HepG2 (cell line): ENCODE results near the gene TRIM66. TPM values are rescaled to one million over a fixed set of nuclear protein-coding genes. Genes with fewer than 3 reads are reported as not detected.

ENCODE experiments used
- ATAC-seq: fragments of 200-7000 bp; cut with Tn5 transposase; 3 replicates; pipeline ENCODE4 v1.9.1; 2020; ENCODE audit warnings: mild to moderate bottlenecking, moderate library complexity
- BruUV-seq: library from RNA; stranded (reverse); fragments of 400-500 nt; replicated peaks from 2 replicates; lab custom pipeline; 2021; lab: Mats Ljungman, UMichigan
- CTCF ChIA-PET: fragments of 300-600 bp; formaldehyde crosslinking; extraction: SDS; loops from one replicate; lab custom pipeline; 2021; ENCODE audit warnings: low total read pairs, inconsistent platforms, low intra/inter-chr PET ratio; lab: Yijun Ruan, JAX
- POLR2A ChIA-PET: fragments of 350-600 bp; sonication (Branson Sonifier 250); formaldehyde crosslinking; loops from one replicate; lab custom pipeline; 2020; ENCODE audit warnings: antibody characterized with exemption, inconsistent platforms; lab: Yijun Ruan, JAX
- DNase-seq: peaks from one replicate; pipeline ENCODE4 v3.0.0-alpha.2; 2015; ENCODE audit warnings: low spot score
- FAIRE-seq: peaks from 3 replicates; lab custom pipeline; 2011; peaks lifted over from hg19 to GRCh38; lab: Jason Lieb, UNC
- H2AFZ ChIP-seq: one replicate; pipeline ENCODE4 v1.6.1; 2011; ENCODE audit warnings: low read length, inconsistent platforms
- H3K27ac ChIP-seq: fragments of 300-600 bp; 3 replicates; pipeline ENCODE4 v1.8.0; 2011; ENCODE audit warnings: mixed run types, mild to moderate bottlenecking, mixed read lengths, low read length, inconsistent platforms; ENCODE audit not compliant: insufficient read depth; ENCODE audit errors: extremely low read length
- H3K27me3 ChIP-seq, 2 experiments: fragments of 200-600 bp in 1 of 2; 2 replicates in 1 of 2; 3 replicates in 1 of 2; pipeline versions ENCODE4 v1.6.0 to v1.8.0; 2011; ENCODE audit warnings: low read length in 2 of 2, mild to moderate bottlenecking in 2 of 2, moderate library complexity in 2 of 2, inconsistent platforms in 1 of 2; ENCODE audit not compliant: insufficient read depth in 2 of 2, control insufficient read depth in 1 of 2
- H3K36me3 ChIP-seq, 2 experiments: fragments of 200-600 bp in 1 of 2; replicated peaks in 1 of 2; 2 replicates in 1 of 2; 3 replicates in 1 of 2; pipeline versions ENCODE4 v1.5.1 to v1.8.0; 2011; ENCODE audit warnings: low read length in 2 of 2, inconsistent platforms in 1 of 2; ENCODE audit not compliant: insufficient read depth in 2 of 2, control insufficient read depth in 1 of 2
- H3K4me1 ChIP-seq: 2 replicates; pipeline ENCODE4 v1.5.1; 2012; ENCODE audit warnings: low read length, inconsistent platforms; ENCODE audit not compliant: insufficient read depth
- H3K4me2 ChIP-seq: 2 replicates; pipeline ENCODE4 v1.6.0; 2011; ENCODE audit warnings: low read depth, low read length, inconsistent platforms
- H3K4me3 ChIP-seq, 3 experiments: fragments of 200-600 bp in 1 of 3; sonication (generic), shearing (Covaris generic) in 1 of 3; replicated peaks in 1 of 3; 2 replicates each; pipeline ENCODE4 v1.5.1; 2011 to 2016; ENCODE audit warnings: low read length in 3 of 3, inconsistent platforms in 2 of 3, low read depth in 2 of 3, mild to moderate bottlenecking in 2 of 3, control low read depth in 1 of 3, mixed read lengths in 1 of 3; ENCODE audit not compliant: insufficient read depth in 1 of 3
- H3K79me2 ChIP-seq: one replicate; pipeline ENCODE4 v1.6.1; 2011; ENCODE audit warnings: low read length, inconsistent platforms; ENCODE audit not compliant: insufficient read depth
- H3K9ac ChIP-seq: 2 replicates; pipeline ENCODE4 v1.6.0; 2011; ENCODE audit warnings: mild to moderate bottlenecking, low read depth, low read length, inconsistent platforms; ENCODE audit not compliant: insufficient read depth
- H3K9me3 ChIP-seq: 2 replicates; pipeline ENCODE4 v1.5.1; 2012; ENCODE audit warnings: mild to moderate bottlenecking, low read length
- H4K20me1 ChIP-seq: 2 replicates; pipeline ENCODE4 v1.6.0; 2011; ENCODE audit warnings: inconsistent platforms, mild to moderate bottlenecking, low read length, moderate library complexity; ENCODE audit not compliant: insufficient read depth
- MED1 ChIP-seq: sonication (generic); formaldehyde crosslinking; IDR thresholded peaks from 2 replicates; pipeline ENCODE4 v1.4.0; 2020; ENCODE audit warnings: missing genetic modification reagents
- MIER3 ChIP-seq: IDR thresholded peaks from 2 replicates; pipeline ENCODE4 v1.6.1; 2016; ENCODE audit warnings: missing compliant biosample characterization, borderline replicate concordance
- PITX1 ChIP-seq: sonication (generic); formaldehyde crosslinking; IDR thresholded peaks from 2 replicates; pipeline ENCODE4 v1.5.1; 2020; ENCODE audit warnings: mild to moderate bottlenecking, missing genetic modification reagents
- ZNF333 ChIP-seq: sonication (generic); formaldehyde crosslinking; IDR thresholded peaks from 2 replicates; pipeline ENCODE4 v1.4.0; 2020; ENCODE audit warnings: mild to moderate bottlenecking, missing genetic modification reagents, borderline replicate concordance
- ZNF598 ChIP-seq: sonication (generic); formaldehyde crosslinking; IDR thresholded peaks from 2 replicates; pipeline ENCODE4 v1.5.1; 2020; ENCODE audit warnings: mild to moderate bottlenecking, missing genetic modification reagents, borderline replicate concordance
- ZNF777 ChIP-seq: sonication (generic); formaldehyde crosslinking; IDR thresholded peaks from 2 replicates; pipeline ENCODE4 v1.4.0; 2020; ENCODE audit warnings: missing genetic modification reagents
- ZNF792 ChIP-seq: IDR thresholded peaks from 2 replicates; pipeline ENCODE4 v1.6.1; 2016
- WGBS: methylation state at CpG from one replicate; pipeline ENCODE4 v1.1.6; 2017; ENCODE audit warnings: low lambda C conversion rate; 5-methylcytosine and 5-hydroxymethylcytosine counted together
- in situ Hi-C: cut with HindIII; loops from 2 replicates; pipeline ENCODE4 v1.10.0; 2017; ENCODE audit warnings: low pct_unique_long_range_greater_than_20kb; ENCODE audit not compliant: extremely low pct_ligation_motif_present
- intact Hi-C: fragments of 100-400 bp; cut with micrococcal nuclease; formaldehyde crosslinking; loops from one replicate; pipeline ENCODE4 v1.10.0; 2022; ENCODE audit not compliant: unreplicated experiment
- polyA plus RNA-seq, 8 experiments: library from polyadenylated mRNA; depleted of rRNA in 3 of 8; stranded (reverse) in 7 of 8; unstranded in 1 of 8; fragments of >200 nt; fragmentation: Illumina TruSeq in 4 of 8; extraction: Trizol in 4 of 8; gene quantifications; 2 replicates each; pipeline versions ENCODE4 v1.2.1 to v1.2.3, GENCODE V29; 2011 to 2016; ENCODE audit warnings: low read depth in 4 of 8, missing spikeins in 1 of 8, mixed read lengths in 1 of 8; ENCODE audit not compliant: insufficient read depth in 1 of 8
- total RNA-seq, 5 experiments: library from RNA; depleted of rRNA; stranded (reverse); fragments of >200 nt; fragmentation: Illumina TruSeq; extraction: Trizol; gene quantifications; 2 replicates each; pipeline ENCODE4 v1.2.3, GENCODE V29; 2016; ENCODE audit warnings: low read depth in 1 of 5
- TF ChIP-seq, protein P1 (sequence below): sonication (generic); formaldehyde crosslinking; IDR thresholded peaks from 2 replicates; pipeline ENCODE4 v1.5.0; 2020; ENCODE audit warnings: mild to moderate bottlenecking, missing genetic modification reagents, borderline replicate concordance

TRIM66 gene
- total and polyA plus RNA-seq, 2 of the 13 experiments (the other 11 are each of a cell fraction or from before 2014, with no cell fraction given) = 4.9 to 6.1 TPM

- FAIRE-seq (no peak), ATAC-seq (no peak)
Measured at GRCh38 chr11:8672346-8672745, 10.1 kb downstream of the TRIM66 start.

More at GRCh38 chr11:8672346-8672745, 10.1 kb downstream of the TRIM66 start:
- POLR2A ChIA-PET = no interaction called here
- intact Hi-C loops = no loop called here
- Histone ChIP-seq H3K9ac (no peak overlapping the region), H3K4me1 (no peaks in the 10 kb centered on the region), H3K4me2 (no peak overlapping the region), H3K27ac (no peak overlapping the region), H4K20me1 (no peaks in the 10 kb centered on the region)
- 93% methylated on average over 2 of the region's 2 CpGs for WGBS
- TF ChIP-seq ZNF333 (no peak), MIER3 (CRISPR knock-in tag) (no peak), ZNF792 (CRISPR knock-in tag) (no peak), ZNF598 (CRISPR knock-in tag) (no peak), ZNF777 (CRISPR knock-in tag) (no peak), PITX1 (CRISPR knock-in tag) (no peak), MED1 (no peak)
- TF ChIP-seq, protein P1, sequence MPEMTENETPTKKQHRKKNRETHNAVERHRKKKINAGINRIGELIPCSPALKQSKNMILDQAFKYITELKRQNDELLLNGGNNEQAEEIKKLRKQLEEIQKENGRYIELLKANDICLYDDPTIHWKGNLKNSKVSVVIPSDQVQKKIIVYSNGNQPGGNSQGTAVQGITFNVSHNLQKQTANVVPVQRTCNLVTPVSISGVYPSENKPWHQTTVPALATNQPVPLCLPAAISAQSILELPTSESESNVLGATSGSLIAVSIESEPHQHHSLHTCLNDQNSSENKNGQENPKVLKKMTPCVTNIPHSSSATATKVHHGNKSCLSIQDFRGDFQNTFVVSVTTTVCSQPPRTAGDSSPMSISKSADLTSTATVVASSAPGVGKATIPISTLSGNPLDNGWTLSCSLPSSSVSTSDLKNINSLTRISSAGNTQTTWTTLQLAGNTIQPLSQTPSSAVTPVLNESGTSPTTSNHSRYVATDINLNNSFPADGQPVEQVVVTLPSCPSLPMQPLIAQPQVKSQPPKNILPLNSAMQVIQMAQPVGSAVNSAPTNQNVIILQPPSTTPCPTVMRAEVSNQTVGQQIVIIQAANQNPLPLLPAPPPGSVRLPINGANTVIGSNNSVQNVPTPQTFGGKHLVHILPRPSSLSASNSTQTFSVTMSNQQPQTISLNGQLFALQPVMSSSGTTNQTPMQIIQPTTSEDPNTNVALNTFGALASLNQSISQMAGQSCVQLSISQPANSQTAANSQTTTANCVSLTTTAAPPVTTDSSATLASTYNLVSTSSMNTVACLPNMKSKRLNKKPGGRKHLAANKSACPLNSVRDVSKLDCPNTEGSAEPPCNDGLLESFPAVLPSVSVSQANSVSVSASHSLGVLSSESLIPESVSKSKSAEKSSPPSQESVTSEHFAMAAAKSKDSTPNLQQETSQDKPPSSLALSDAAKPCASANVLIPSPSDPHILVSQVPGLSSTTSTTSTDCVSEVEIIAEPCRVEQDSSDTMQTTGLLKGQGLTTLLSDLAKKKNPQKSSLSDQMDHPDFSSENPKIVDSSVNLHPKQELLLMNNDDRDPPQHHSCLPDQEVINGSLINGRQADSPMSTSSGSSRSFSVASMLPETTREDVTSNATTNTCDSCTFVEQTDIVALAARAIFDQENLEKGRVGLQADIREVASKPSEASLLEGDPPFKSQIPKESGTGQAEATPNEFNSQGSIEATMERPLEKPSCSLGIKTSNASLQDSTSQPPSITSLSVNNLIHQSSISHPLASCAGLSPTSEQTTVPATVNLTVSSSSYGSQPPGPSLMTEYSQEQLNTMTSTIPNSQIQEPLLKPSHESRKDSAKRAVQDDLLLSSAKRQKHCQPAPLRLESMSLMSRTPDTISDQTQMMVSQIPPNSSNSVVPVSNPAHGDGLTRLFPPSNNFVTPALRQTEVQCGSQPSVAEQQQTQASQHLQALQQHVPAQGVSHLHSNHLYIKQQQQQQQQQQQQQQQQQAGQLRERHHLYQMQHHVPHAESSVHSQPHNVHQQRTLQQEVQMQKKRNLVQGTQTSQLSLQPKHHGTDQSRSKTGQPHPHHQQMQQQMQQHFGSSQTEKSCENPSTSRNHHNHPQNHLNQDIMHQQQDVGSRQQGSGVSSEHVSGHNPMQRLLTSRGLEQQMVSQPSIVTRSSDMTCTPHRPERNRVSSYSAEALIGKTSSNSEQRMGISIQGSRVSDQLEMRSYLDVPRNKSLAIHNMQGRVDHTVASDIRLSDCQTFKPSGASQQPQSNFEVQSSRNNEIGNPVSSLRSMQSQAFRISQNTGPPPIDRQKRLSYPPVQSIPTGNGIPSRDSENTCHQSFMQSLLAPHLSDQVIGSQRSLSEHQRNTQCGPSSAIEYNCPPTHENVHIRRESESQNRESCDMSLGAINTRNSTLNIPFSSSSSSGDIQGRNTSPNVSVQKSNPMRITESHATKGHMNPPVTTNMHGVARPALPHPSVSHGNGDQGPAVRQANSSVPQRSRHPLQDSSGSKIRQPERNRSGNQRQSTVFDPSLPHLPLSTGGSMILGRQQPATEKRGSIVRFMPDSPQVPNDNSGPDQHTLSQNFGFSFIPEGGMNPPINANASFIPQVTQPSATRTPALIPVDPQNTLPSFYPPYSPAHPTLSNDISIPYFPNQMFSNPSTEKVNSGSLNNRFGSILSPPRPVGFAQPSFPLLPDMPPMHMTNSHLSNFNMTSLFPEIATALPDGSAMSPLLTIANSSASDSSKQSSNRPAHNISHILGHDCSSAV = no peak
- TF ChIP-seq, all 625 proteins: peak for 0
- Histone ChIP-seq H3K36me3 (peaks cover 5 to 17% of the 10 kb centered on the region in 2 experiments; a peak in 4 of 5 replicates), H3K4me3 (no peak overlapping the region), H3K9me3 (no peaks in the 10 kb centered on the region), H3K79me2 (no peaks in the 10 kb centered on the region), H2AFZ (no peak overlapping the region), H3K27me3 (no peaks in the 10 kb centered on the region)
- DNase-seq = no peak
- in situ Hi-C loops = no loop called here
- CTCF ChIA-PET = no interaction called here
- BruUV-seq = no TSS peak
